Measurements from ENCODE around the gene ZXDC.

Gene ZXDC

GRCh38 chr3:126484662-126485061 is 9.0 kb upstream of the ZXDC start:
- H3K4me3 ChIP-seq (replicated peaks; ENCODE audit: low read depth, low read length) = no peak overlapping the region
- TF ChIP-seq, protein P1, sequence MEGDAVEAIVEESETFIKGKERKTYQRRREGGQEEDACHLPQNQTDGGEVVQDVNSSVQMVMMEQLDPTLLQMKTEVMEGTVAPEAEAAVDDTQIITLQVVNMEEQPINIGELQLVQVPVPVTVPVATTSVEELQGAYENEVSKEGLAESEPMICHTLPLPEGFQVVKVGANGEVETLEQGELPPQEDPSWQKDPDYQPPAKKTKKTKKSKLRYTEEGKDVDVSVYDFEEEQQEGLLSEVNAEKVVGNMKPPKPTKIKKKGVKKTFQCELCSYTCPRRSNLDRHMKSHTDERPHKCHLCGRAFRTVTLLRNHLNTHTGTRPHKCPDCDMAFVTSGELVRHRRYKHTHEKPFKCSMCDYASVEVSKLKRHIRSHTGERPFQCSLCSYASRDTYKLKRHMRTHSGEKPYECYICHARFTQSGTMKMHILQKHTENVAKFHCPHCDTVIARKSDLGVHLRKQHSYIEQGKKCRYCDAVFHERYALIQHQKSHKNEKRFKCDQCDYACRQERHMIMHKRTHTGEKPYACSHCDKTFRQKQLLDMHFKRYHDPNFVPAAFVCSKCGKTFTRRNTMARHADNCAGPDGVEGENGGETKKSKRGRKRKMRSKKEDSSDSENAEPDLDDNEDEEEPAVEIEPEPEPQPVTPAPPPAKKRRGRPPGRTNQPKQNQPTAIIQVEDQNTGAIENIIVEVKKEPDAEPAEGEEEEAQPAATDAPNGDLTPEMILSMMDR (IDR thresholded peaks at IDR 0.05; ENCODE audit: low read length, missing control alignments) = no peak
- no peak for DNase-seq (ENCODE audit: low read depth)

- TF ChIP-seq, protein P1 (IDR thresholded peaks at IDR 0.05; ENCODE audit: low read length, missing control alignments) = no peak
- DNase-seq (ENCODE audit: low read depth) = no peak
- no peak overlapping the region for H3K4me3 ChIP-seq (replicated peaks; ENCODE audit: low read depth, low read length)
These were observed 8.5 kb upstream of the ZXDC start for GRCh38 chr3:126484148-126484547.

DNA sequence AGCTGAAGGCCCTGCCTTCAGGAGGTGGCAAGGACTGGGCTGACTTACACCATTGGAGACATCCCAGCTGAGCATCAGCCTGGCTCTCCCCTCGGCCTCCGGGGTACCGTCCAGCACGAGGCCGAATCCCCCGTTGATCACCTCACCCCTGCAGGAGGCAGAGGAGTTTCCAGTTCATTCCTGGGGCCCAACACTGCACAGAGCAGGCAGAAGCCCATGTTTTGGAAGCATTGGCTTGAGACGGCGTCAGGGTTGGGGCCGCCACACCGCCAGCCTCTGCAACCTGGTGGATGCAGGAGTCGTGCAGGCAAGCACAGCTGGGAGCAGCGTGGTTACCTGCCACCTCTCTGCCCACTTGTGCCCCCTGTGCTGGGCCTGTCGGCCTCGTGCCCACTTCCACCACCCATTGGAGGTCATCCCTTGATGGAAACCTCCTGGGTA is 7.7 kb upstream of the ZXDC start:
- no peak for DNase-seq (ENCODE audit: low read depth)
- H3K4me3 ChIP-seq (replicated peaks; ENCODE audit: low read depth, low read length) = no peak overlapping the region
- TF ChIP-seq, protein P1 (IDR thresholded peaks at IDR 0.05; ENCODE audit: low read length, missing control alignments) = no peak

- TF ChIP-seq, protein P1 (IDR thresholded peaks at IDR 0.05; ENCODE audit: low read length, missing control alignments) = no peak
- no peak for DNase-seq (ENCODE audit: low read depth)
- H3K4me3 ChIP-seq (replicated peaks; ENCODE audit: low read depth, low read length) = no peak overlapping the region
These were observed 7.0 kb upstream of the ZXDC start for GRCh38 chr3:126482503-126483255.

GRCh38 chr3:126481808-126482502 is 6.3 kb upstream of the ZXDC start:
- DNase-seq (ENCODE audit: low read depth) = peak; percentile 19
- TF ChIP-seq, protein P1 (IDR thresholded peaks at IDR 0.05; ENCODE audit: low read length, missing control alignments) = no peak
- no peak overlapping the region for H3K4me3 ChIP-seq (replicated peaks; ENCODE audit: low read depth, low read length)

DNA sequence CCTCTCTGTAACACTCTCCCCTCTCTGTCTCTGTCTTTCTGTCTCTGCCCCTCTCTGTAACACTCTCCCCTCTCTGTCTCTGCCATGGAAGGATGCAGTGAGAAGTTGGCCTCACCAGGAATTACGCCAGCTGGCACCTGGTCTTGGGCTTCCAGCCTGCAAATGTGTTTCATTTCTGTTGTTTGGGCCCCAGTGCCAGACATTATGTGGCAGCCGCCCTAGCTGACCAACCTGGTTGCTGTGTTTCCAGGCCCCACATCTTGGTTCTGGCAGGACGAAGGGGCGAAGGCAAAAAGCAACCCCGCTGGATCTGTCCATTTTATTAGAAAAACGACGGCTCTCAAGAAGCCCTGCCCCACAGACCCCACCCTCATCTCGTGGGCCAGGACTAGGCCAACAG is 5.2 kb upstream of the ZXDC start:
- DNase-seq (ENCODE audit: low read depth) = no peak
- TF ChIP-seq, protein P1 (IDR thresholded peaks at IDR 0.05; ENCODE audit: low read length, missing control alignments) = no peak
- H3K4me3 ChIP-seq (replicated peaks; ENCODE audit: low read depth, low read length) = no peak overlapping the region

Measured in fibroblast of pulmonary artery (primary cell).